Ishikawa (cell line): ENCODE measurements around the gene SPP2.

ENCODE experiments used
- CEBPB ChIP-seq: IDR thresholded peaks from 2 replicates; pipeline ENCODE4 v1.6.1; 2012
- CREB1 ChIP-seq: IDR thresholded peaks from 2 replicates; pipeline ENCODE4 v1.6.1; 2012; ENCODE audit warnings: low read depth
- EGR1 ChIP-seq: IDR thresholded peaks from 2 replicates; pipeline ENCODE4 v1.6.1; 2012
- EP300 ChIP-seq: IDR thresholded peaks from 2 replicates; pipeline ENCODE4 v1.6.1; 2012; ENCODE audit warnings: borderline replicate concordance
- FOXM1 ChIP-seq: IDR thresholded peaks from 2 replicates; pipeline ENCODE4 v1.6.1; 2012; ENCODE audit warnings: low read depth, borderline replicate concordance
- NFIC ChIP-seq: IDR thresholded peaks from 2 replicates; pipeline ENCODE4 v1.6.1; 2012
- RAD21 ChIP-seq: IDR thresholded peaks from 2 replicates; pipeline ENCODE4 v1.6.1; 2012; ENCODE audit warnings: low read depth
- TAF1 ChIP-seq: IDR thresholded peaks from 2 replicates; pipeline ENCODE4 v1.6.1; 2012; ENCODE audit warnings: low read depth, mild to moderate bottlenecking
- TCF12 ChIP-seq: IDR thresholded peaks from 2 replicates; pipeline ENCODE4 v1.6.1; 2012; ENCODE audit warnings: low read depth
- TEAD4 ChIP-seq: IDR thresholded peaks from 2 replicates; pipeline ENCODE4 v1.6.1; 2012
- YY1 ChIP-seq: IDR thresholded peaks from 2 replicates; pipeline ENCODE4 v1.6.1; 2012; ENCODE audit warnings: low read depth
- ZBTB7A ChIP-seq: IDR thresholded peaks from 2 replicates; pipeline ENCODE4 v1.6.1; 2012; ENCODE audit warnings: low read depth
- TF ChIP-seq, protein P1 (sequence below): IDR thresholded peaks from 2 replicates; pipeline ENCODE4 v1.6.1; 2012; ENCODE audit warnings: low read depth, mild to moderate bottlenecking
- TF ChIP-seq, protein P2 (sequence below): IDR thresholded peaks from 2 replicates; pipeline ENCODE4 v1.6.1; 2012
- TF ChIP-seq, protein P3 (sequence below): IDR thresholded peaks from 2 replicates; pipeline ENCODE4 v1.6.1; 2012

SPP2 gene

DNA sequence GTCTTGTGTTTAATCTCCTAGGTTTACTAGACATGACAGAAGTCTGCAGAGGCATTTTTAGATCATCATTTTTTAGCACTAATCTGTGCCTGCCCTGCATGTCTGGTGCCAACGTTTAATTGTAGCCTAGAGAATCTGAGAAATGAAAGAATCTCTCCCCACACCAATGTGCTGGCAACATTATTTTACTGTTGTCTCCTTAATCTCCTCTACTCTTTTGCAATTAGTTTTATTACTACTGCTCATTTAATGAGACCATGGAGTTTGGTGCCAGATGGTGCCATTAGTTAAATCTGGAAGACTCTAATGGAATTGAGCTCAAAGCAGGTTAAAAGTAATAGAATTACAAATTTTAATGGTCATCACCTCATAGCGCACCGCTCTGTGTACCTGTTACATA lies 4.0 kb upstream of the SPP2 start:
- no peak for TF ChIP-seq CREB1
- no peak for TF ChIP-seq TAF1
- no peak for TF ChIP-seq ZBTB7A
- no peak for TF ChIP-seq YY1
- TF ChIP-seq, protein P1, sequence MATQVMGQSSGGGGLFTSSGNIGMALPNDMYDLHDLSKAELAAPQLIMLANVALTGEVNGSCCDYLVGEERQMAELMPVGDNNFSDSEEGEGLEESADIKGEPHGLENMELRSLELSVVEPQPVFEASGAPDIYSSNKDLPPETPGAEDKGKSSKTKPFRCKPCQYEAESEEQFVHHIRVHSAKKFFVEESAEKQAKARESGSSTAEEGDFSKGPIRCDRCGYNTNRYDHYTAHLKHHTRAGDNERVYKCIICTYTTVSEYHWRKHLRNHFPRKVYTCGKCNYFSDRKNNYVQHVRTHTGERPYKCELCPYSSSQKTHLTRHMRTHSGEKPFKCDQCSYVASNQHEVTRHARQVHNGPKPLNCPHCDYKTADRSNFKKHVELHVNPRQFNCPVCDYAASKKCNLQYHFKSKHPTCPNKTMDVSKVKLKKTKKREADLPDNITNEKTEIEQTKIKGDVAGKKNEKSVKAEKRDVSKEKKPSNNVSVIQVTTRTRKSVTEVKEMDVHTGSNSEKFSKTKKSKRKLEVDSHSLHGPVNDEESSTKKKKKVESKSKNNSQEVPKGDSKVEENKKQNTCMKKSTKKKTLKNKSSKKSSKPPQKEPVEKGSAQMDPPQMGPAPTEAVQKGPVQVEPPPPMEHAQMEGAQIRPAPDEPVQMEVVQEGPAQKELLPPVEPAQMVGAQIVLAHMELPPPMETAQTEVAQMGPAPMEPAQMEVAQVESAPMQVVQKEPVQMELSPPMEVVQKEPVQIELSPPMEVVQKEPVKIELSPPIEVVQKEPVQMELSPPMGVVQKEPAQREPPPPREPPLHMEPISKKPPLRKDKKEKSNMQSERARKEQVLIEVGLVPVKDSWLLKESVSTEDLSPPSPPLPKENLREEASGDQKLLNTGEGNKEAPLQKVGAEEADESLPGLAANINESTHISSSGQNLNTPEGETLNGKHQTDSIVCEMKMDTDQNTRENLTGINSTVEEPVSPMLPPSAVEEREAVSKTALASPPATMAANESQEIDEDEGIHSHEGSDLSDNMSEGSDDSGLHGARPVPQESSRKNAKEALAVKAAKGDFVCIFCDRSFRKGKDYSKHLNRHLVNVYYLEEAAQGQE, result no peak
- no peak for TF ChIP-seq CEBPB
- TF ChIP-seq NFIC, result no peak
- no peak for TF ChIP-seq RAD21
- no peak for TF ChIP-seq TCF12
- TF ChIP-seq, protein P2, sequence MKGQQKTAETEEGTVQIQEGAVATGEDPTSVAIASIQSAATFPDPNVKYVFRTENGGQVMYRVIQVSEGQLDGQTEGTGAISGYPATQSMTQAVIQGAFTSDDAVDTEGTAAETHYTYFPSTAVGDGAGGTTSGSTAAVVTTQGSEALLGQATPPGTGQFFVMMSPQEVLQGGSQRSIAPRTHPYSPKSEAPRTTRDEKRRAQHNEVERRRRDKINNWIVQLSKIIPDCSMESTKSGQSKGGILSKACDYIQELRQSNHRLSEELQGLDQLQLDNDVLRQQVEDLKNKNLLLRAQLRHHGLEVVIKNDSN, result no peak
- TF ChIP-seq EP300, result no peak

DNA sequence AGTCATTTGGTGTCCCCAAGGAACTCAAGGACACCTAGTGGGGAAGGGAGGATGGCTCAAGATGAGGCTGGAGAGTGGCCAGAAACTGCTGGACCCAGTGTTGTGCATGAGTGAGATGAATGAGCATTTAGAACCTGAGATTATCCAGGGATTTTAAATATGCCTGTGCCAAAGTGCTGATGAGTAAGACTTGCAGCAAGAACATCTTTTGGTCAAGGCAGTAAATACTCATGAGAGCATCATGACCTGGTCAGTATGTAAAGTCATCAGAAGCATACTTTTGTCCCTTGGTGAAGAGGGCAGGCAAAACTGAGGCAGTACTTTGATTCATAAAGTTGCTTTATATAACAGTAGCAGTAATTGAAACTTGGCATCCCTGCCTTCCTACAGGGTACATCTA lies 3.1 kb upstream of the SPP2 start:
- TF ChIP-seq CREB1, result no peak
- TF ChIP-seq, protein P3, sequence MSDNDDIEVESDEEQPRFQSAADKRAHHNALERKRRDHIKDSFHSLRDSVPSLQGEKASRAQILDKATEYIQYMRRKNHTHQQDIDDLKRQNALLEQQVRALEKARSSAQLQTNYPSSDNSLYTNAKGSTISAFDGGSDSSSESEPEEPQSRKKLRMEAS, result no peak
- no peak for TF ChIP-seq TAF1
- TF ChIP-seq NFIC, result no peak

DNA sequence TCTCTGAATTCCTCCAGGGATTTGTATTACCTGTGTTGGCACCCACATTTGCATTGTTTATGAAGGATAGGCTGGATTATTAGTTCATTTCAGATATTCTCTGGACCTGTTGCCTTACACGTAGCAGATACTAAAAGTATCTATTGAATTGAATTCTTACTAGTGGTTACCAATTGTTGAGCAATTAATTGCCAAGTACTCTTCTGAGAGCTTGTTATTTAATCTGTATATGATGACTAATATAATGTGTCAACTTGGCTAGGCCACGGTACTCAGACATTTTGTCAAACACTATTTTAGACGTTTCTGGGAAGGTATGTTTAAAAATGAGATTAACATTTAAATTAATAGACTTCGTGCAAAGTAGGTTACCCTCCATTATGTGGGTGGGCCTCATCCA lies 2.5 kb upstream of the SPP2 start:
- TF ChIP-seq RAD21 (no peak), ZBTB7A (no peak)

DNA sequence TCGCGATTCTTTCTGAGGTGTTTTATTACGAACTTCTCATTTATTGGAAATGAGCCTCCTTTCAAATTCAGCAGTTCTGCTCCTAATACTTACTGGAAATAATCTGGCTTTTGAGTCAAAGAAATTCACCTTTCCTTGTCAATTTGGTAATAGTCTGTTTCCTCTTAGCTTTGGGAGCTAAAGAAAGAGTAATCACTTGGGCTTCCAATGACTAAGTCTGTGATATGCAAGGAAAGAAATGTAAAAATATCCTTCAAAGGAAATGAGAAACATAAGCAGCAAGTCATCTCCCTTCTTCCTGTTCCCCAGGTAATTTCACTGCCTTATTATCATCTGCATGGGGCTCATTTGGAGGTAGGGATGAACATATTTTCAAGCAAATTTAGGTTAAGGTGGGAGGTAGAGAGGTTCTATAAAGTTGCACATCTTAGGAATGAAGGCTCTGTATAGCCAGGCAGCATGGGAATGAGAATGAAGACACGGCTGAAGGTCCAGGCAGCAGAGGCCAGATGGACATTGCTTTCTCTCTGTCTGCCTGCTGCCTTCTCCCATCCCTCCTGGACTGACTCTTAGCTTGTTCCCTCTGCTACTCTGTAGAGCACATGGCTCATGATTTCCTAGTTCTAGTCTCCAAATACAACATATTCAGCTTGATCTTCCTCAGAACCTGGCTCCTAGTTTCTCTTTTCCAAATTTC lies 1.0 kb downstream of the SPP2 start:
- TF ChIP-seq EP300 (no peak), TCF12 (no peak), YY1 (no peak), RAD21 (no peak), FOXM1 (no peak), NFIC (no peak), TAF1 (no peak)

DNA sequence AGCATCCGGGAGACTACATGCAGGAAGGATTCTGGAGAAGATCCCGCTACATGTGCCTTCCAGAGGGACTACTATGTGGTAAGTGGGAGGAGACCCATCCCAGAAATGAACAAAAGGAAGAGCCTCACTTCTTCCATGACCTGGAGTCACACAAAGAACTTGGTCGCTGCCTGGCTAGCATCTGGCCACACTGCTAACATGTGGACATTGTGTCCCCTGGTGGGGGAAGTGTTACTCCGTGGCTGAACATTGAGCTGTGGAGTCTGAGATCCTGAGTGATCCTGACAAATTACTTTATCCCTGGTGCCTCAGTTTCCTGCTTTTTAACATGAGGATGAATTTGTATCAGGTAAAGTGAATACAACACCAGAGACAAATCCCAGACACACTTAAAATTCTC lies 8.4 kb downstream of the SPP2 start:
- TF ChIP-seq FOXM1, result no peak
- TF ChIP-seq EP300, result no peak
- TF ChIP-seq RAD21, result no peak
- TF ChIP-seq TEAD4, result no peak
- no peak for TF ChIP-seq NFIC

DNA sequence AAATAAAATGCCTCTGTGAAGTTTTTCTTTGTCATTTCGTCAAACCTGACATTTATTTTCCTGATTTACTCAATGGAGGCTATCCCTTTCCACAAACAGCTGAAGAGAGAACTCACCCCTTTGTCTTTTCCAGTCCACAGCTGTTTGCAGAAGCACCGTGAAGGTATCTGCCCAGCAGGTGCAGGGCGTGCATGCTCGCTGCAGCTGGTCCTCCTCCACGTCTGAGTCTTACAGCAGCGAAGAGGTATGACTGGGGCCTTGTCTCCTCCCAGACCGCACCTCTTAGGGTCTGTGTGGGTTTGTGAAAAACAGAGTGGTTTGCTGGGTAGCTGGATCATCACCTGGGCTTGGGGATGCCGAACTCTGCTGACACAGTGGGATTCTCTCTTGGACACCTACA lies 9.7 kb downstream of the SPP2 start:
- TF ChIP-seq EP300, result no peak
- no peak for TF ChIP-seq TEAD4
- TF ChIP-seq, protein P3, result no peak
- no peak for TF ChIP-seq RAD21
- TF ChIP-seq CREB1, result no peak
- no peak for TF ChIP-seq ZBTB7A
- TF ChIP-seq, protein P2, result no peak
- TF ChIP-seq YY1, result no peak
- TF ChIP-seq, protein P1, result no peak
- TF ChIP-seq FOXM1, result no peak
- TF ChIP-seq TAF1, result no peak
- TF ChIP-seq CEBPB, result no peak
- TF ChIP-seq NFIC, result no peak
- no peak for TF ChIP-seq TCF12
- TF ChIP-seq EGR1, result no peak

DNA sequence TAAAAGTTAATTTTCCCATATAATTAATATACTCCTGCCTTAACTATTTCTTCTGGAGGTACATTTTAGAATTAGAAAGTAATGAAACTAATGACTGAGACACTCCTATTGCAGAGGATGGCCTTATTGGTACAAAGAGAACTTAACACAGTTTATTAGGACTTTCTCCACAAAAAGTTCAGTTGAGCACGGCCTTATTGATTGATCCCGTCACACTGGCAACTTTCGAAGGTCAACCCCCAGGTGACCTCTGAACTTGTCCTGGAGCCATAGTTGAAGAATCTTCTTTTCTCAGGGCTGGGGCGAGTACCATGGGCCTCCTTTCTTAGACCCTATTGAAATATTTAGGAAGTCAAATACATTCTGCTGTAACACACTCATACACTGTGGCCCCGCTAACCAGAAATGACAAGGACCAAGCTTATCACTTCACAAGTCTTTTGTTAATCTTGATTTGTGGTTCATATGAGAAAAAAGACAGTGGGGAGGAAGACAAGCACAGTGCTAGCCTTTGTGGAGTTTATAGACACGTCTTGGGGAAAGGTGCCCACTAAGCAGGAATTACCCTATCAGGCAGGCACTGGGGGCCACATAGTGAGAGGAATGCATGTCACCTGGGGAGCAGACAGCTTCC lies 11.2 kb downstream of the SPP2 start:
- TF ChIP-seq RAD21 (no peak), ZBTB7A (no peak), NFIC (no peak), CREB1 (no peak), EP300 (no peak), TCF12 (no peak), FOXM1 (no peak), EGR1 (no peak), TEAD4 (no peak), TAF1 (no peak)
- TF ChIP-seq, protein P2, result no peak
- TF ChIP-seq, protein P3, result no peak
- TF ChIP-seq, protein P1, result no peak
